HUES6 (cell line): ENCODE results near the gene RGS3.

Experiments
- H3K27ac ChIP-seq: 2 replicates; pipeline ENCODE4 v1.7.0; 2013; ENCODE audit warnings: low read depth, mild to moderate bottlenecking, low read length, inconsistent platforms
- H3K27me3 ChIP-seq: 2 replicates; pipeline ENCODE4 v1.6.1; 2013; ENCODE audit warnings: low read length; ENCODE audit not compliant: control insufficient read depth, insufficient read depth
- H3K36me3 ChIP-seq: 2 replicates; pipeline ENCODE4 v1.6.1; 2013; ENCODE audit warnings: low read length; ENCODE audit not compliant: control insufficient read depth, insufficient read depth
- H3K4me1 ChIP-seq: 2 replicates; pipeline ENCODE4 v1.6.1; 2013; ENCODE audit warnings: low read length; ENCODE audit not compliant: control insufficient read depth, insufficient read depth
- H3K4me3 ChIP-seq: 2 replicates; pipeline ENCODE4 v1.5.1; 2013; ENCODE audit warnings: low read depth, low read length
- H3K9ac ChIP-seq: one replicate; pipeline ENCODE4 v1.6.1; 2013; ENCODE audit warnings: mild to moderate bottlenecking, low read length
- H3K9me3 ChIP-seq: 2 replicates; pipeline ENCODE4 v1.6.1; 2013; ENCODE audit warnings: low read depth, low read length; ENCODE audit not compliant: control insufficient read depth, insufficient read depth

The RGS3 gene

GRCh38 chr9:113566016-113566711 is 102.6 kb downstream of the RGS3 start:
- Histone ChIP-seq H3K9ac (no peak overlapping the region), H3K4me3 (peak overlapping the region; percentile 58; the same call in 1 of the 2 replicates), H3K36me3 (no peaks in the 10 kb centered on the region), H3K4me1 (peaks cover 26% of the 10 kb centered on the region), H3K27me3 (no peaks in the 10 kb centered on the region), H3K27ac (no peak overlapping the region), H3K9me3 (no peaks in the 10 kb centered on the region)

GRCh38 chr9:113566712-113567071 is 103.2 kb downstream of the RGS3 start:
- no peaks in the 10 kb centered on the region for H3K36me3 ChIP-seq
- no peak overlapping the region for H3K4me3 ChIP-seq
- no peak overlapping the region for H3K27ac ChIP-seq
- H3K9ac ChIP-seq: no peak overlapping the region
- peaks cover 26% of the 10 kb centered on the region for H3K4me1 ChIP-seq
- H3K27me3 ChIP-seq: no peaks in the 10 kb centered on the region
- H3K9me3 ChIP-seq: no peaks in the 10 kb centered on the region

- no peak overlapping the region for H3K9ac ChIP-seq
Observed at GRCh38 chr9:113567361-113568080, 104.0 kb downstream of the RGS3 start.

GRCh38 chr9:113568081-113568435 is 104.5 kb downstream of the RGS3 start:
- H3K9ac ChIP-seq: no peak overlapping the region
- H3K4me3 ChIP-seq: no peak overlapping the region
- H3K27ac ChIP-seq: no peak overlapping the region
- no peaks in the 10 kb centered on the region for H3K27me3 ChIP-seq
- H3K36me3 ChIP-seq: no peaks in the 10 kb centered on the region
- peaks cover 26% of the 10 kb centered on the region for H3K4me1 ChIP-seq
- no peaks in the 10 kb centered on the region for H3K9me3 ChIP-seq

More at GRCh38 chr9:113567361-113568080, 104.0 kb downstream of the RGS3 start:
- Histone ChIP-seq H3K9me3 (no peaks in the 10 kb centered on the region), H3K27ac (no peak overlapping the region), H3K4me3 (no peak overlapping the region), H3K27me3 (no peaks in the 10 kb centered on the region), H3K4me1 (peaks cover 26% of the 10 kb centered on the region), H3K36me3 (no peaks in the 10 kb centered on the region)

GRCh38 chr9:113568571-113569321 is 105.2 kb downstream of the RGS3 start:
- H3K9ac ChIP-seq: no peak overlapping the region
- no peak overlapping the region for H3K27ac ChIP-seq

GRCh38 chr9:113569472-113570060 is 106.0 kb downstream of the RGS3 start:
- no peaks in the 10 kb centered on the region for H3K9me3 ChIP-seq
- H3K27ac ChIP-seq: no peak overlapping the region
- H3K27me3 ChIP-seq: no peaks in the 10 kb centered on the region
- peaks cover 29% of the 10 kb centered on the region for H3K4me1 ChIP-seq
- no peak overlapping the region for H3K4me3 ChIP-seq
- no peaks in the 10 kb centered on the region for H3K36me3 ChIP-seq
- H3K9ac ChIP-seq: no peak overlapping the region

More at GRCh38 chr9:113568571-113569321, 105.2 kb downstream of the RGS3 start:
- Histone ChIP-seq H3K36me3 (no peaks in the 10 kb centered on the region), H3K9me3 (no peaks in the 10 kb centered on the region), H3K4me3 (no peak overlapping the region), H3K4me1 (peaks cover 28% of the 10 kb centered on the region), H3K27me3 (no peaks in the 10 kb centered on the region)

GRCh38 chr9:113570106-113570505 is 106.6 kb downstream of the RGS3 start:
- H3K27ac ChIP-seq: no peak overlapping the region
- no peaks in the 10 kb centered on the region for H3K27me3 ChIP-seq
- no peak overlapping the region for H3K9ac ChIP-seq
- H3K9me3 ChIP-seq: no peaks in the 10 kb centered on the region
- H3K4me1 ChIP-seq: peaks cover 28% of the 10 kb centered on the region
- no peaks in the 10 kb centered on the region for H3K36me3 ChIP-seq
- no peak overlapping the region for H3K4me3 ChIP-seq

- Histone ChIP-seq H3K36me3 (no peaks in the 10 kb centered on the region), H3K4me3 (no peak overlapping the region), H3K9ac (no peak overlapping the region), H3K9me3 (no peaks in the 10 kb centered on the region), H3K27ac (no peak overlapping the region), H3K4me1 (peaks cover 26% of the 10 kb centered on the region; the same call in 1 of the 2 replicates), H3K27me3 (no peaks in the 10 kb centered on the region)
Observed at GRCh38 chr9:113570749-113571711, 107.5 kb downstream of the RGS3 start.

GRCh38 chr9:113572076-113572861 is 108.7 kb downstream of the RGS3 start:
- Histone ChIP-seq H3K27me3 (no peaks in the 10 kb centered on the region), H3K4me1 (peaks cover 21% of the 10 kb centered on the region; the same call in 1 of the 2 replicates), H3K27ac (no peak overlapping the region), H3K4me3 (no peak overlapping the region), H3K36me3 (no peaks in the 10 kb centered on the region), H3K9ac (no peak overlapping the region), H3K9me3 (no peaks in the 10 kb centered on the region)
